Fibroblast of peridontal ligament (primary cell): ENCODE measurements around the gene CNN1.
"Not testable (repeated sequence)": the region's sequence is repeated elsewhere in the genome, so short reads cannot be mapped to it uniquely, and the experiment has no call there.

Source experiments
- DNase-seq: peaks from one replicate; pipeline ENCODE4 v3.0.0-alpha.2; 2010; ENCODE audit errors: extremely low read depth

Gene CNN1

GRCh38 chr19:11564082-11564807 is 25.6 kb downstream of the CNN1 start:
- not testable (repeated sequence) for DNase-seq

GRCh38 chr19:11565649-11565980 is 27.0 kb downstream of the CNN1 start:
- DNase-seq, result not testable (repeated sequence)

- DNase-seq, result no peak
These were observed 27.5 kb downstream of the CNN1 start for GRCh38 chr19:11566164-11566563.

GRCh38 chr19:11570039-11570462 is 31.4 kb downstream of the CNN1 start:
- no peak for DNase-seq

DNA sequence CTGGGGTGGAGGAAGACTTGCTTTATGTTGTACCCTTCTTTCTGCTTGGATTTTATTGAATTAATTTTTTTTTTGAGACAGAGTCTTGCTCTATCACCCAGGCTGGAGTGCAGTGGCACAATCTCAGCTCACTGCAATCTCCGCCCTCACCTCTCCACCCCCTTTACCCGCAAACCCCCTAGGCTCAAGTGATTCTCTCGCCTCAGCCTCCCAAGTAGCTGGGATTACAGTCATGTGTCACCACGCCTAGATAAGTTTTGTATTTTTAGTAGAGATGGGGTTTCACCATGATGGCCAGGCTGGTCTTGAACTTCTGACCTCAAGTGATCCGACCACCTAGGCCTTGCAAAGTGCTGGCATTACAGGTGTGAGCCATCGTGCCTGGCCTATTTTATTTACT is 34.7 kb downstream of the CNN1 start:
- not testable (repeated sequence) for DNase-seq

DNA sequence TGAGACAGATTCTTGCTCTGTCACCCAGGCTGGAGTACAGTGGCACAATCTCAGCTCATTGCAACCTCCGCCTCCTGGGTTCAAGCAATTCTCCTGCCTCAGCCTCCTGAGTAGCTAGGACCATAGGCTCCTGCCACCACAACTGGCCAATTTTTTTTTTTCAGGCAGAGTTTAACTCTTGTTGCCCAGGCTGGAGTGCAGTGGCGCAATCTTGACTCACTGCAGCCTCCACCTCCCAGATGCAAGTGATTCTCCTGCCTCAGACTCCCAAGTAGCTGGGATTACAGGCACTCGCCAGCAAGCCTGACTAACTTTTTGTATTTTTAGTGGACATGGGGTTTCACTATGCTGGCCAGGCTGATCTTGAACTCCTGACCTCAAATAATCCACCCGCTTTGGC is 35.1 kb downstream of the CNN1 start:
- not testable (repeated sequence) for DNase-seq

DNA sequence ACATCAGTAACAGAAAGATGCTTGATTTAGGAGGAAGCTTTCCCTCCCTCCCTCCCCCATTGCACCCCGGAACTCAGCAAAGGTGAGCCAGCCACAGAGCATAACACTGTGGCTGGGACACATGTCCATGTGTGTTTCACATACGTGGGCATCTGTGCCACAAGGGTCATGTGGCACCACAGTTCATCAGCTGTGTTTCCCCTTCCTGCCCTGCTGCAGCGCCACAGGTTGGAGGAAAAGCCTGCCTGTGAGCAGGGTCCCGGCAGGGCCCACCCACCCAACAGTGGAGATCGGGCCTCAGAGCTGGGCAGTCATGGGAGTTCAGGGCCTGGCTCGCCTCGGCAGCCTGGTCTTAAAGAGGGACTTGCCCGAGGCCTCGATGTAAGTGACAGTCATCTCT is 36.0 kb downstream of the CNN1 start:
- DNase-seq, result no peak

- no peak for DNase-seq
These were observed 37.6 kb downstream of the CNN1 start for GRCh38 chr19:11576227-11576626.

- DNase-seq, result no peak
These were observed 39.0 kb downstream of the CNN1 start, which contains the start of gene ACP5 for GRCh38 chr19:11577451-11578257. ACP5 (minus strand) TSS chr19:11577645; CDS start chr19:11577317, 328 bp downstream.

GRCh38 chr19:11578258-11579142 is 39.8 kb downstream of the CNN1 start:
- no peak for DNase-seq

DNA sequence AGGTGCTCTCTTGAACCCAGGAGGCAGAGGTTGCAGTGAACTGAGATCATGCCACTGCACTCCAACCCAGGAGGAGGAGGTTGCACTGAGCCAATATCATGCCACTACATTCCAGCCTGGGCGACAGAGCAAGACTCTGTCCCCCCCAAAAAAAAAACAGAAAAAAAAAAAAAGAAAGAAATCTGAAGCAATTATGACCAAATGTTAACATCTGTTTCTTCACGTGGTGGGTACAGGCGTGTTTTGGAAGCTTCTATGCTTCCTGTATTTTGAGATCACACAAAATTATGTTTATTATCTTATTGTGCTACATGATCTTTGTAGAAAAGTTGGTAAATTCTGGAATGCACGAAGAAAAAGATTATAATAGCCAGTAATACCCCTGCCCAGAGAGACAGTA is 41.5 kb downstream of the CNN1 start:
- DNase-seq, result no peak

GRCh38 chr19:11581740-11582139 is 43.1 kb downstream of the CNN1 start:
- peak; percentile 40 for DNase-seq

DNA sequence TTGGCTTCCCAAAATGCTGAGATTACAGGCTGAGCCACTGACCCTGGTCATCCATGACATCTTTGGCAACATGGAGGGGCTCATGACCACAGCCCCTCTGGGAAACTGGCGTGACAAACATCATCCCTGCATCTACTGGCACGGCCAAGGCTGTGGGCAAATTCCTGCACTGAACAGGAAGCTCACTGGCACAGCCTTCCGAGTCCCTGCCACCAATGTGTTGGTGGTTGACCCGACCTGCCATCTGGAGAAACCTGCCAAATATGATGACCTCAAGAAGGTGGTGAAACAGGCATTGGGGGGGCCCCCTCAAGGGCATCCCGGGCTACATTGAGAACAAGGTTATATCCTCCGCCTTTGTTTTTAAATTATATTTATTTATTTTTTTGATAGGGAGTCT is 47.7 kb downstream of the CNN1 start:
- no peak for DNase-seq

- peak; percentile 77 for DNase-seq
These were observed 48.8 kb downstream of the CNN1 start for GRCh38 chr19:11587302-11587974.

- DNase-seq, result no peak
These were observed 49.5 kb downstream of the CNN1 start for GRCh38 chr19:11587975-11588631.

DNA sequence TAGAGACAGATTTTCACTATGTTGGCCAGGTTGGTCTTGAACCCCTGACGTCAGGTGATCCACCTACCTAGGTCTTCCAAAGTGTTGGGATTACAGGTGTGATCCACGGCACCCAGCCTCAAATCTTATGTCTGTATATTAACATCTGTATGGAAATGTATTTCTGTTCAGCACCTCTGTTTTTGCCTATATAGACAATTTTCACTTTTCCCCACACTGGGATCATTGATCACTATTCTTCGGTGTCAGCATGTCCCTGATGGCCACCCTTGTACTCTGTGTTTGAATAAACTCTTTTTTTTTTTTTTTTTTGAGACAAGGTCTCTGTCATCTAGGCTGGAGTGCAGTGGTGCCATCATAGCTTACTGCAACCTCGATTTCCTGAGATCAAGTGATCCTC is 55.4 kb downstream of the CNN1 start:
- DNase-seq, result no peak

DNA sequence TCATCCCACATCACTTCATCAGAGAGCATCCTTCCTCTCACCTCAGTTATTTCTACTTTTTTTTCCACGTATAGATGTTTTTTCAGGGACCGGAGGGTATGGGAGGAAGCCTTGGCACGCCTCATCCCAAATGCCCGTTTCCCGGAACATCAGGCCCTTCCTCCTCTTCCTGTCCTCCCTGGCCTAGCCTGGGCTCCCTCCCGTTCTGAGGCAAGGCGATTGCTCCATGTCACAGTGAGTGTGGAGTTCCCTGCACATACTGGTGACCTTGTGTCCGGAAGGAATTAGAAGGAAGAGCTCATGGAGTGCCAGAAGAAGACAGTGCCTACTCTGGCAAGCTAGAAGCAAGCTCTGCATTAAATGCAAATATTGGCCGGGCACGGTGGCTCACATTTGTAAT is 57.5 kb downstream of the CNN1 start:
- no peak for DNase-seq

- DNase-seq, result peak; percentile 97
These were observed 58.8 kb downstream of the CNN1 start, which contains the start of gene ZNF627 for GRCh38 chr19:11597202-11598102. ZNF627 (plus strand) TSS chr19:11597483; CDS start chr19:11597628, 145 bp downstream.

DNA sequence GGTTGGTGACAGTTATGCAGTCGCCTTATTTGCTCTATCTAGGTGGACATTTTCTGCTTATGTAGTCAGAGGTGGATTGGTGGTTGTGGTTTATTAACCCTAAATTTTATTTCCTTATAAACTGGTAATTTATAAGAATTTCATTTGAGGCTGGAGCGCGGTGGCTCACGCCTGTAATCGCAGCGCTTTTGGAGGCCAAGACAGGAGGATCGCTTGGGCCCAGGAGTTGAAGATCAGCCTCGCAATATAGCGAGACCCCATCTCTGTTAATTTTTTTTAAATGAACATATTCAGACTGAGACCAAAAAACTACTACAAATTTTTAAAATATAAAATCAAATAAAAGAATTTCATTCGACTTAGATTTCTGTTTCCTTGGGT is 59.4 kb downstream of the CNN1 start:
- DNase-seq, result peak; percentile 38

DNA sequence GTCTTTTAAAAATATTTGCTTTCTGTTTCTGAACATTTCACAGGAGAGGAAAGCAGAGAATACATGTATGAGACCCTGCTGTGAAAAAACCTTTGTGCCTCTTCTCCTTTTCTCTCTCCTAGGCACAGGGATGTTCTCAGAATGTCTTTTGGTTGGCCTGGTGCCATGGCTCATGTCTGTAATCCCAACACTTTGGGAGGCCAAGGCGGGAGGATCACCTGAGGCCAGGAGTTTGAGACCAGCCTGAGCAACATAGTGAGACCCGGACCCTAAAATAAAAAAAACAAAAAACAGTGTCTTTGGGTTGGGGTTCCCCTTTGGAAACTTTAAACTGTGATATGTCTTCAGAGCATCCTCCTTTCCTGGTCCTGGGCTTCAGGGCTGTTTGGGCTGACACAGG is 60.1 kb downstream of the CNN1 start:
- no peak for DNase-seq
